Left hindlimb (tissue), 1 donor: ENCODE results near the gene GOLGA1.

Experiments used
- DNase-seq: peaks from one replicate; pipeline ENCODE4 v3.0.0-alpha.2; 2018

GOLGA1 gene

DNA sequence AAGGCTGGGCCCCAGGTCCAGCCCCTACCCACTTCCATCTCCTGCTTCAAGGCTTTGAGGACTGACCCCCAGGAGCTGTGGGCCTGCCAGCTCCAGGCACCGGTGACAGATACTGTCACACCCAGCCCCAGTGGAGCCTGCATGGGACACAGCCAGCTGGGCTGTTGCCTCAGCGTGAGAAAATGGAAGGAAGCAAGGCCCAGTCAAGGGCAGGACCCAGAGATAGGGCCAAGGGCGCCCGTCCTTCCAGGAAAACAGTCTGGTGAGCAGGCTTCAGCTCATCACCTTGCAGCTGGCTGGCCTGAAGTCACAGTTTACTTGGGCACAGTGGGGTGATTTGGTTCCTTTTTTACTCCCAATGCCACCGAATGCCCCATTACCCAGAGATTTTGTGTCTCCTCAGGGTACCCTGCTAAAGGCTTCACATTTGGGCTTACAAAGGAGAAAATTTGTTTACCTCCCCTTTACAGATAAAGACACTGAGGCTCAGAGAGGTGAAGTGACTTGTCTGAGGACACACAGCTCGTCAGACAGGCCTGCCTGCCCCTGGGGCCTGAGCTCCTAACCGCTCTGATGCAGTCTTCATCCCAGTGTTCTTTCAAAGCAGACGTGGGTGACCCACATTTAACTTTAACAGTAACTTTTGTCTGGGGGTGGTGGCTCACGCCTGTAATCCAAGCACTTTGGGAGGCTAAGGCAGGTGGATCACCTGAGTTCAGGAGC, 109.1 kb downstream of the GOLGA1 start:
- DNase-seq: no peak

GRCh38 chr9:124830593-124830992, 110.3 kb downstream of the GOLGA1 start:
- DNase-seq: no peak

GRCh38 chr9:124829334-124829669, 111.6 kb downstream of the GOLGA1 start:
- no peak for DNase-seq

DNA sequence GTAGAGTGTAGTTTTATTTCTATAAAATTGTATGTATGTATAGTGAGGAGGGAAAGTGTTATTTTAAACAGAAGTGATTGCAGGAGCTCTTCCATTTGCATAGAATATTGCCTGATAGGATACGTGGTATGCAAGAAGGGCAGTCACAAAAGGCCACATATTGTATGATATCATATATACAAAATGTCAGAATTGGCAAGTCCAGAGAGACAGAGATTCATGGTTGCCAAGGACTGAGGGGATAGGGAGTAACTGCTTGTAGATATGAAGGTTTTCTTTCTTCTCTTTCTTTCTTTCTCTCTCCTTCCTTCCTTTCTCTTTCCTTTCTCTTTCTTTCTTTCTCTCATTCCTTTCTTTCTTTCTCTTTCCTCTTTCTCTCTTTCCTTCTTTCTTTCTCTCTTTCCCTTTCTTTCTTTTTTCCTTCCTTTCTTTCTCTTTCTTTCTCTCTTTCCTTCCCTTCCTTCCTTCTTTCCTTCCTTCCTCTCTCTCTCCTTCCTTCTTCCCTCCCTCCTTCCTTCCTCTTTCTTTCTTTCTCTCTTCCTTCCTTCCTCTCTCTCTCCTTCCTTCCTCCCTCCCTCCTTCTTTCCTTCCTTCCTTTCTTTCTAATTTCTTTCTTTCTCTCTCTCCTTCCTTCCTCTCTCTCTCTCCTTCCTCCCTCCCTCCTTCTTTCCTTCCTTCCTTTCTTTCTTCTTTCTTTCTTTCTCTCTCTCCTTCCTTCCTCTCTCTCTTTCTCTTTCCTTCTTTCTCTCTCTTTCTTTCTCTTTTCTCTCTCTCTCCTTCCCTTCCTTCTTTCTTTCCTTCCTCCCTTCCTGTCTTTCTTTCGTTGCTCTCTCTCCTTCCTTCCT, 112.2 kb downstream of the GOLGA1 start:
- no peak for DNase-seq
